ENCODE data around the gene PPM1B. TPM values are rescaled to one million over a fixed set of nuclear protein-coding genes. Genes with fewer than 3 reads are reported as not detected.

The PPM1B gene
- total and polyA plus RNA-seq, 9 of the 15 experiments (the other 6 are each of a cell fraction or from before 2014, with no cell fraction given) = 8.9 to 44.0 (median 28.6) TPM

DNA sequence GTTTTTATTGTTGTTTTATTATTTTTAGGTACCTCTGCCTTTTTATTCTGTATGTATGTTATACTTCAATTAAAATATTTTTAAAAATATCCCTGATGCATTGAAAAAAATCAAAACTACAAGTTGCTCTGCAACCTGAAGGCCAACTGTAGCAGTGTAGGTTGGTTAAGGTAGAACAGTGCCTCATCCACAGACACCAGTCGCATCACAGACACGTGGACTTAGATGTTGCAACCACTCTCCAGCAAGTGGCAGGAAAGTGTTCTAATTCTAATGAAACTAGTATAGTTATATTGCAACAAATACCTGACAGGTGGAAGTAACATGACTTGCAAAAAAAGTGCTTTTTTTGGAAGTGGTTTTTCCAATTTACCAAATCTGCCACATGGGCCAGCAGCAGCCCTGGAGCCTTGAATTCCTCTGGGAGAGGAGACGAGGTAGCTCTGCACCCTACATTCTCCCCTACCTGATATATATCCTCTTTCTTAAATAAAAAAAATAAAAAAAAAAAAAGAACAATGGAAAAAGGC lies 78.2 kb downstream of the PPM1B start:
- ChIA-PET CTCF (ENCODE audit: low intra/inter-chr PET ratio) (no interaction called here), POLR2A (interaction anchor here (1.7 kb wide), 1 partner anchor 16 kb away, joined by 4 read pairs; no protein-coding TSS in a partner anchor)
- H3K9ac ChIP-seq (ENCODE audit: insufficient read depth in 1 of 2, low read depth in 2 of 2, low read length in 2 of 2) = no peak overlapping the region
- no peaks in the 10 kb centered on the region for H3K9me3 ChIP-seq (replicated peaks; ENCODE audit: control insufficient read depth, insufficient read depth, low read depth, low read length)
- WGBS (ENCODE audit: insufficient coverage, low coverage, missing lambda C conversion rate) = 14% methylated on average over 3 of the region's 3 CpGs
- peaks cover 3 to 5% of the 10 kb centered on the region in 2 experiments; a peak in 3 of 5 replicates for H3K27me3 ChIP-seq (ENCODE audit: control insufficient read depth in 2 of 2, insufficient read depth in 2 of 2, low read length in 2 of 2)
- H2AFZ ChIP-seq (ENCODE audit: low read depth, low read length) = no peak overlapping the region
- H3K9me1 ChIP-seq (ENCODE audit: control insufficient read depth, insufficient read depth, low read length) = no peaks in the 10 kb centered on the region
- no TSS peak for BruUV-seq (replicated peaks)
- no peaks in the 10 kb centered on the region for H3K36me3 ChIP-seq (ENCODE audit: control insufficient read depth, insufficient read depth, low read length)
- FAIRE-seq (no peak), ATAC-seq (no peak), DNase-seq (ENCODE audit: extremely low read depth in 1 of 4, low spot score in 3 of 4) (no peak)
- no peaks in the 10 kb centered on the region for H4K20me1 ChIP-seq (replicated peaks; ENCODE audit: control insufficient read depth, insufficient read depth, low read length)
- H3K4me1 ChIP-seq (replicated peaks in 1 of 2; ENCODE audit: control insufficient read depth in 2 of 2, insufficient read depth in 2 of 2, low read length in 2 of 2) = no peaks in the 10 kb centered on the region; a peak in 1 of 5 replicates
- no peak overlapping the region for H3K27ac ChIP-seq (ENCODE audit: extremely low read depth, low read depth, low read length)
- in situ Hi-C loops (cut with MboI) = no loop called here
- H3K4me3 ChIP-seq = no peak overlapping the region
- H3K79me2 ChIP-seq (ENCODE audit: control insufficient read depth, insufficient read depth, low read length) = no peaks in the 10 kb centered on the region
- no peak overlapping the region for H3K4me2 ChIP-seq (ENCODE audit: insufficient read depth, low read length)
- intact Hi-C loops (cut with micrococcal nuclease) = loop anchor here (5.0 to 10.0 kb wide), 2 partner anchors 160 to 372 kb away; no protein-coding TSS in a partner anchor
- TF ChIP-seq ZNF561 (CRISPR knock-in tag; conservative IDR thresholded peaks at IDR 0.05) = no peak
- no peak for TF ChIP-seq ZNF551 (CRISPR knock-in tag; IDR thresholded peaks at IDR 0.05)
- TF ChIP-seq MEF2D (tag; conservative IDR thresholded peaks at IDR 0.05; ENCODE audit: low read depth) = no peak
- TF ChIP-seq RBM25 (IDR thresholded peaks at IDR 0.05; ENCODE audit: low read depth, low read length, severe bottlenecking) = no peak
- TF ChIP-seq, protein P1, sequence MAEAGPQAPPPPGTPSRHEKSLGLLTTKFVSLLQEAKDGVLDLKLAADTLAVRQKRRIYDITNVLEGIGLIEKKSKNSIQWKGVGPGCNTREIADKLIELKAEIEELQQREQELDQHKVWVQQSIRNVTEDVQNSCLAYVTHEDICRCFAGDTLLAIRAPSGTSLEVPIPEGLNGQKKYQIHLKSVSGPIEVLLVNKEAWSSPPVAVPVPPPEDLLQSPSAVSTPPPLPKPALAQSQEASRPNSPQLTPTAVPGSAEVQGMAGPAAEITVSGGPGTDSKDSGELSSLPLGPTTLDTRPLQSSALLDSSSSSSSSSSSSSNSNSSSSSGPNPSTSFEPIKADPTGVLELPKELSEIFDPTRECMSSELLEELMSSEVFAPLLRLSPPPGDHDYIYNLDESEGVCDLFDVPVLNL (CRISPR knock-in tag; IDR thresholded peaks at IDR 0.05; ENCODE audit: low read depth) = no peak
- TF ChIP-seq E2F6 (IDR thresholded peaks at IDR 0.05; ENCODE audit: borderline replicate concordance in 1 of 2, extremely low read depth in 1 of 2, insufficient read depth in 1 of 2, insufficient read length in 1 of 2, low read depth in 1 of 2, low read length in 1 of 2, poor library complexity in 1 of 2, severe bottlenecking in 1 of 2) = no peak
- TF ChIP-seq PHF21A (IDR thresholded peaks at IDR 0.05; ENCODE audit: borderline replicate concordance, low read depth) = no peak
- TF ChIP-seq, protein P2, sequence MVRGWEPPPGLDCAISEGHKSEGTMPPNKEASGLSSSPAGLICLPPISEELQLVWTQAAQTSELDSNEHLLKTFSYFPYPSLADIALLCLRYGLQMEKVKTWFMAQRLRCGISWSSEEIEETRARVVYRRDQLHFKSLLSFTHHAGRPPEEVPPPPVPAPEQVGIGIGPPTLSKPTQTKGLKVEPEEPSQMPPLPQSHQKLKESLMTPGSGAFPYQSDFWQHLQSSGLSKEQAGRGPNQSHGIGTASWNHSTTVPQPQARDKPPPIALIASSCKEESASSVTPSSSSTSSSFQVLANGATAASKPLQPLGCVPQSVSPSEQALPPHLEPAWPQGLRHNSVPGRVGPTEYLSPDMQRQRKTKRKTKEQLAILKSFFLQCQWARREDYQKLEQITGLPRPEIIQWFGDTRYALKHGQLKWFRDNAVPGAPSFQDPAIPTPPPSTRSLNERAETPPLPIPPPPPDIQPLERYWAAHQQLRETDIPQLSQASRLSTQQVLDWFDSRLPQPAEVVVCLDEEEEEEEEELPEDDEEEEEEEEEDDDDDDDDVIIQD (CRISPR knock-in tag; IDR thresholded peaks at IDR 0.05) = no peak
- no peak for TF ChIP-seq ZNF512 (tag; IDR thresholded peaks at IDR 0.05)
- no peak for TF ChIP-seq ZNF23 (CRISPR knock-in tag; IDR thresholded peaks at IDR 0.05)
- TF ChIP-seq, protein P3, sequence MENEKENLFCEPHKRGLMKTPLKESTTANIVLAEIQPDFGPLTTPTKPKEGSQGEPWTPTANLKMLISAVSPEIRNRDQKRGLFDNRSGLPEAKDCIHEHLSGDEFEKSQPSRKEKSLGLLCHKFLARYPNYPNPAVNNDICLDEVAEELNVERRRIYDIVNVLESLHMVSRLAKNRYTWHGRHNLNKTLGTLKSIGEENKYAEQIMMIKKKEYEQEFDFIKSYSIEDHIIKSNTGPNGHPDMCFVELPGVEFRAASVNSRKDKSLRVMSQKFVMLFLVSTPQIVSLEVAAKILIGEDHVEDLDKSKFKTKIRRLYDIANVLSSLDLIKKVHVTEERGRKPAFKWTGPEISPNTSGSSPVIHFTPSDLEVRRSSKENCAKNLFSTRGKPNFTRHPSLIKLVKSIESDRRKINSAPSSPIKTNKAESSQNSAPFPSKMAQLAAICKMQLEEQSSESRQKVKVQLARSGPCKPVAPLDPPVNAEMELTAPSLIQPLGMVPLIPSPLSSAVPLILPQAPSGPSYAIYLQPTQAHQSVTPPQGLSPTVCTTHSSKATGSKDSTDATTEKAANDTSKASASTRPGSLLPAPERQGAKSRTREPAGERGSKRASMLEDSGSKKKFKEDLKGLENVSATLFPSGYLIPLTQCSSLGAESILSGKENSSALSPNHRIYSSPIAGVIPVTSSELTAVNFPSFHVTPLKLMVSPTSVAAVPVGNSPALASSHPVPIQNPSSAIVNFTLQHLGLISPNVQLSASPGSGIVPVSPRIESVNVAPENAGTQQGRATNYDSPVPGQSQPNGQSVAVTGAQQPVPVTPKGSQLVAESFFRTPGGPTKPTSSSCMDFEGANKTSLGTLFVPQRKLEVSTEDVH (IDR thresholded peaks at IDR 0.05; ENCODE audit: low read depth, partially characterized antibody) = no peak
- TF ChIP-seq RFX1 (IDR thresholded peaks at IDR 0.05) = no peak
- TF ChIP-seq NONO (IDR thresholded peaks at IDR 0.05; ENCODE audit: low read depth in 2 of 2, low read length in 1 of 2) = no peak

Measured in K562 (cell line).